GM21390 (cell line): ENCODE results near the gene DBI.
"Not testable (repeated sequence)": the region's sequence is repeated elsewhere in the genome, so short reads cannot be mapped to it uniquely, and the experiment has no call there.

Experiments
- ATAC-seq: cut with Tn5 transposase; IDR thresholded peaks from one replicate; pipeline ENCODE4 v1.9.1; 2021; ENCODE audit not compliant: unreplicated experiment

DBI gene

GRCh38 chr2:119397196-119397595 is 30.4 kb downstream of the DBI start:
- no peak for ATAC-seq

GRCh38 chr2:119402106-119402505 is 35.3 kb downstream of the DBI start:
- no peak for ATAC-seq

GRCh38 chr2:119402645-119403560 is 36.1 kb downstream of the DBI start:
- no peak for ATAC-seq

- not testable (repeated sequence) for ATAC-seq
These were observed 36.8 kb downstream of the DBI start for GRCh38 chr2:119403618-119404017.

GRCh38 chr2:119405151-119405550 is 38.4 kb downstream of the DBI start:
- ATAC-seq: no peak

- ATAC-seq: no peak
These were observed 40.8 kb downstream of the DBI start for GRCh38 chr2:119407430-119408220.

- ATAC-seq: no peak
These were observed 41.4 kb downstream of the DBI start for GRCh38 chr2:119408221-119408619.

- no peak for ATAC-seq
These were observed 42.7 kb downstream of the DBI start for GRCh38 chr2:119409506-119409905.

- ATAC-seq: no peak
These were observed 48.1 kb downstream of the DBI start for GRCh38 chr2:119414894-119415293.

GRCh38 chr2:119415630-119416029 is 48.9 kb downstream of the DBI start:
- ATAC-seq: no peak

- no peak for ATAC-seq
These were observed 49.6 kb downstream of the DBI start for GRCh38 chr2:119416299-119416923.

GRCh38 chr2:119417908-119418307 is 51.1 kb downstream of the DBI start:
- ATAC-seq: no peak

GRCh38 chr2:119419065-119419464 is 52.3 kb downstream of the DBI start:
- ATAC-seq: no peak

GRCh38 chr2:119419803-119420508 is 53.2 kb downstream of the DBI start:
- ATAC-seq: no peak

GRCh38 chr2:119421304-119421703 is 54.5 kb downstream of the DBI start:
- no peak for ATAC-seq

- no peak for ATAC-seq
These were observed 55.0 kb downstream of the DBI start for GRCh38 chr2:119421741-119422140.
